Endothelial cell of umbilical vein (primary cell): ENCODE results near the gene CDC37L1.

ENCODE experiments used
- CTCF ChIP-seq, 2 donors: IDR thresholded peaks; 1 replicate in 1 of 2; 2 replicates in 1 of 2; pipeline ENCODE4 v1.5.1; 2011; ENCODE audit warnings: low read length in 2 of 2, mild to moderate bottlenecking in 2 of 2, moderate library complexity in 2 of 2, control low read depth in 1 of 2, inconsistent platforms in 1 of 2, low read depth in 1 of 2; ENCODE audit not compliant: insufficient read depth in 1 of 2; ENCODE audit errors: extremely low read depth in 1 of 2
- EZH2 ChIP-seq: IDR thresholded peaks from 2 replicates; pipeline ENCODE4 v1.6.1; 2012; ENCODE audit warnings: borderline replicate concordance, low read depth, mild to moderate bottlenecking, moderate library complexity, low read length, inconsistent platforms; ENCODE audit not compliant: severe bottlenecking
- FOS ChIP-seq: IDR thresholded peaks from 2 replicates; pipeline ENCODE4 v1.6.1; 2011; ENCODE audit warnings: mild to moderate bottlenecking, low read length, moderate library complexity, borderline replicate concordance; ENCODE audit not compliant: insufficient read depth
- MAX ChIP-seq: IDR thresholded peaks from 2 replicates; pipeline ENCODE4 v1.6.1; 2011; ENCODE audit not compliant: insufficient read depth, insufficient read length
- MYC ChIP-seq: IDR thresholded peaks from one replicate; pipeline ENCODE4 v1.6.1; 2011; ENCODE audit warnings: mild to moderate bottlenecking, low read depth, low read length
- POLR2AphosphoS5 ChIP-seq: IDR thresholded peaks from 2 replicates; pipeline ENCODE4 v1.6.1; 2012; ENCODE audit warnings: low read depth, mild to moderate bottlenecking, control low read depth, low read length, moderate library complexity; ENCODE audit not compliant: insufficient read depth

- TF ChIP-seq CTCF (IDR thresholded peaks at IDR 0.05; ENCODE audit: extremely low read depth in 1 of 2, insufficient read depth in 1 of 2, low read depth in 1 of 2, low read length in 2 of 2) (no peak), POLR2AphosphoS5 (no peak), FOS (no peak), MAX (no peak), EZH2 (no peak), MYC (no peak)
Measured at GRCh38 chr9:4638968-4639367, 40.4 kb upstream of the CDC37L1 start.
